KMS-11 (cell line): ENCODE data around the gene LHFPL3.

Experiments
- H2AFZ ChIP-seq: fragments of 200-600 bp; sonication (generic); 2 replicates; pipeline ENCODE4 v1.6.1; 2016; ENCODE audit warnings: antibody characterized with exemption, mixed run types, low read depth
- H3K27ac ChIP-seq: fragments of 200-600 bp; sonication (generic); 2 replicates; pipeline ENCODE4 v1.6.1; 2016; ENCODE audit warnings: mild to moderate bottlenecking, mixed run types
- H3K27me3 ChIP-seq: fragments of 200-600 bp; sonication (generic); 2 replicates; pipeline ENCODE4 v1.6.1; 2017; ENCODE audit warnings: mild to moderate bottlenecking, low read depth, mixed run types, moderate library complexity; ENCODE audit not compliant: insufficient read depth
- H3K36me3 ChIP-seq: fragments of 200-600 bp; sonication (generic); 2 replicates; pipeline ENCODE4 v1.6.1; 2017; ENCODE audit warnings: mild to moderate bottlenecking, mixed run types; ENCODE audit not compliant: insufficient read depth
- H3K4me1 ChIP-seq: fragments of 200-600 bp; sonication (generic); 2 replicates; pipeline ENCODE4 v1.6.1; 2016; ENCODE audit warnings: mild to moderate bottlenecking, low read depth, mixed run types; ENCODE audit not compliant: poor library complexity, severe bottlenecking
- H3K4me2 ChIP-seq: fragments of 200-600 bp; sonication (generic); 2 replicates; pipeline ENCODE4 v1.7.0; 2016; ENCODE audit warnings: mild to moderate bottlenecking, mixed run types
- H3K4me3 ChIP-seq: fragments of 200-600 bp; sonication (generic); IDR thresholded peaks from 2 replicates; pipeline ENCODE4 v1.6.1; 2017; ENCODE audit warnings: low read depth, low read length, mixed read lengths; ENCODE audit not compliant: insufficient read depth
- H3K79me2 ChIP-seq: fragments of 200-600 bp; sonication (generic); 2 replicates; pipeline ENCODE4 v1.6.1; 2016; ENCODE audit warnings: low read depth, mixed run types; ENCODE audit not compliant: insufficient read depth
- H3K9ac ChIP-seq: fragments of 200-600 bp; sonication (generic); 2 replicates; pipeline ENCODE4 v1.6.1; 2016; ENCODE audit warnings: mild to moderate bottlenecking, mixed run types
- H4K20me1 ChIP-seq: fragments of 200-600 bp; sonication (generic); 2 replicates; pipeline ENCODE4 v1.6.1; 2016; ENCODE audit warnings: mild to moderate bottlenecking, mixed run types; ENCODE audit not compliant: insufficient read depth
- TF ChIP-seq, protein P1 (sequence below): fragments of 200-600 bp; sonication (generic); conservative IDR thresholded peaks from 2 replicates; pipeline ENCODE4 v1.6.1; 2017; ENCODE audit warnings: low read depth, mild to moderate bottlenecking, antibody characterized with exemption, low read length, moderate library complexity, mixed read lengths

The LHFPL3 gene

DNA sequence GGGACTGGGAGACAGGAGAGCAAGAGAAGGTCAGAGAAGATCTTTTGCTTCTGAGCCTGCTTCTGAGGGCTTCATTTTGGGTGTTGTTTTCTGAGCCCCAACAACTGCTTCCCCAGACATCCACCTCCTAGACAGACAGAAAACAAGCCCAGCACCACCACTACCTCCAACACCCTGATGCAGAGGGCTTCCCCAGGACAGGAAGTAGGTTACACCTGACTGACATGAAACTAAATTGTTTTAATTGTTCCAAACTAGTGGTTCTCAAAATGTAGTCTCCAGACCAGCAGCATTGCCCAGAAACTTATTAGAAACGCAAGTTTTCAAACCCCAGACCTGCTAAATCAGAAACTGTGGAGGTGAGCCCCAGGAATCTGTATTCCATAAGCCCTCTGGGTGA lies 522.0 kb downstream of the LHFPL3 start:
- TF ChIP-seq, protein P1, sequence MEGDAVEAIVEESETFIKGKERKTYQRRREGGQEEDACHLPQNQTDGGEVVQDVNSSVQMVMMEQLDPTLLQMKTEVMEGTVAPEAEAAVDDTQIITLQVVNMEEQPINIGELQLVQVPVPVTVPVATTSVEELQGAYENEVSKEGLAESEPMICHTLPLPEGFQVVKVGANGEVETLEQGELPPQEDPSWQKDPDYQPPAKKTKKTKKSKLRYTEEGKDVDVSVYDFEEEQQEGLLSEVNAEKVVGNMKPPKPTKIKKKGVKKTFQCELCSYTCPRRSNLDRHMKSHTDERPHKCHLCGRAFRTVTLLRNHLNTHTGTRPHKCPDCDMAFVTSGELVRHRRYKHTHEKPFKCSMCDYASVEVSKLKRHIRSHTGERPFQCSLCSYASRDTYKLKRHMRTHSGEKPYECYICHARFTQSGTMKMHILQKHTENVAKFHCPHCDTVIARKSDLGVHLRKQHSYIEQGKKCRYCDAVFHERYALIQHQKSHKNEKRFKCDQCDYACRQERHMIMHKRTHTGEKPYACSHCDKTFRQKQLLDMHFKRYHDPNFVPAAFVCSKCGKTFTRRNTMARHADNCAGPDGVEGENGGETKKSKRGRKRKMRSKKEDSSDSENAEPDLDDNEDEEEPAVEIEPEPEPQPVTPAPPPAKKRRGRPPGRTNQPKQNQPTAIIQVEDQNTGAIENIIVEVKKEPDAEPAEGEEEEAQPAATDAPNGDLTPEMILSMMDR = no peak
- no peak overlapping the region for H2AFZ ChIP-seq
- H3K27ac ChIP-seq = no peak overlapping the region
- H3K4me3 ChIP-seq = no peak overlapping the region
- H3K4me2 ChIP-seq = no peak overlapping the region
- H4K20me1 ChIP-seq = no peaks in the 10 kb centered on the region
- no peaks in the 10 kb centered on the region for H3K27me3 ChIP-seq
- no peaks in the 10 kb centered on the region for H3K36me3 ChIP-seq
- H3K4me1 ChIP-seq = peaks cover 6% of the 10 kb centered on the region
- H3K79me2 ChIP-seq = no peaks in the 10 kb centered on the region
- no peak overlapping the region for H3K9ac ChIP-seq

GRCh38 chr7:104851268-104851667 lies 522.9 kb downstream of the LHFPL3 start:
- no peak overlapping the region for H3K4me3 ChIP-seq
- H3K27me3 ChIP-seq = no peaks in the 10 kb centered on the region
- no peak overlapping the region for H3K9ac ChIP-seq
- H3K27ac ChIP-seq = no peak overlapping the region
- no peaks in the 10 kb centered on the region for H3K36me3 ChIP-seq
- no peak overlapping the region for H3K4me2 ChIP-seq
- H3K79me2 ChIP-seq = no peaks in the 10 kb centered on the region
- H3K4me1 ChIP-seq = peaks cover 6% of the 10 kb centered on the region
- H2AFZ ChIP-seq = no peak overlapping the region
- H4K20me1 ChIP-seq = no peaks in the 10 kb centered on the region
- TF ChIP-seq, protein P1 = no peak

- H2AFZ ChIP-seq = no peak overlapping the region
- no peak overlapping the region for H3K4me2 ChIP-seq
- H3K4me3 ChIP-seq = no peak overlapping the region
- H3K79me2 ChIP-seq = no peaks in the 10 kb centered on the region
- H3K4me1 ChIP-seq = peaks cover 11% of the 10 kb centered on the region
- H3K27me3 ChIP-seq = no peaks in the 10 kb centered on the region
- no peak overlapping the region for H3K9ac ChIP-seq
- H4K20me1 ChIP-seq = no peaks in the 10 kb centered on the region
- no peaks in the 10 kb centered on the region for H3K36me3 ChIP-seq
- no peak overlapping the region for H3K27ac ChIP-seq
- TF ChIP-seq, protein P1 = no peak
Measured at GRCh38 chr7:104852386-104852785, 524.0 kb downstream of the LHFPL3 start.

DNA sequence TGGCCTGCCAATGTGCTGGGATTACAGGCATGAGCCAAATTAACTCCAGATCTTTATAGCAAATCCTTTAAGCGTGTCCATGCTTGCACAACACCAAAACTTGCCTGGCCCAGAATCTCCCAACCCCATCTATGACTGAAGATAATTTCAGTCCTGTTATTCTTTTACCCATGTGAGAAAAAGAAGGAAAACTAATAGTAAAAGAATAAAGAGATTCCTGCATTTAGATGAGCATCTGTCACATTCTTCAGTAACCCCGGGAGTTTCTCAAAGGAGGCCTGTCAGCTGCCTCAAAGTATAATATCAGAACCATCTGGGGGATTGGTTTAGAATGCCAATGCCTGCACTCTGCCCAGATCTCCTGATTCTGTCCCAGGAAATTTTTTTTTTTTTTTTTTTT lies 527.5 kb downstream of the LHFPL3 start:
- no peaks in the 10 kb centered on the region for H4K20me1 ChIP-seq
- no peak overlapping the region for H2AFZ ChIP-seq
- peaks cover 23% of the 10 kb centered on the region for H3K4me1 ChIP-seq
- H3K36me3 ChIP-seq = no peaks in the 10 kb centered on the region
- no peak overlapping the region for H3K4me2 ChIP-seq
- H3K9ac ChIP-seq = no peak overlapping the region
- no peak overlapping the region for H3K27ac ChIP-seq
- no peaks in the 10 kb centered on the region for H3K79me2 ChIP-seq
- H3K27me3 ChIP-seq = no peaks in the 10 kb centered on the region
- TF ChIP-seq, protein P1 = no peak
- no peak overlapping the region for H3K4me3 ChIP-seq
